Measurements from ENCODE around the gene NPTN. TPM values are rescaled to one million over a fixed set of nuclear protein-coding genes. Genes with fewer than 3 reads are reported as not detected.
"Not testable (repeated sequence)": the region's sequence is repeated elsewhere in the genome, so short reads cannot be mapped to it uniquely, and the experiment has no call there.

NPTN gene
- total RNA-seq, 1 donor from 2014 or later = 139 TPM

GRCh38 chr15:73654659-73655058 is 21.5 kb upstream of the NPTN start:
- Histone ChIP-seq H3K4me3 (no peak overlapping the region), H3K9me3 (no peaks in the 10 kb centered on the region), H3K4me1 (no peaks in the 10 kb centered on the region), H3K36me3 (no peaks in the 10 kb centered on the region), H3K27me3 (no peaks in the 10 kb centered on the region), H3K27ac (no peak overlapping the region)
- no peak for DNase-seq (ENCODE audit: extremely low spot score in 2 of 2)
- TF ChIP-seq POLR2A (IDR thresholded peaks at IDR 0.05) = no peak
- TF ChIP-seq CTCF (IDR thresholded peaks at IDR 0.05) = no peak
- TF ChIP-seq POLR2AphosphoS5 (IDR thresholded peaks at IDR 0.05; ENCODE audit: insufficient read depth in 1 of 2, low read depth in 1 of 2) = no peak
- intact Hi-C loops (cut with DNase I) = no loop called here

GRCh38 chr15:73650416-73651126 is 17.4 kb upstream of the NPTN start:
- H3K27me3 ChIP-seq = no peaks in the 10 kb centered on the region
- DNase-seq (ENCODE audit: extremely low spot score in 2 of 2) = no peak
- H3K4me3 ChIP-seq = no peak overlapping the region
- H3K9me3 ChIP-seq = no peaks in the 10 kb centered on the region
- TF ChIP-seq POLR2A (IDR thresholded peaks at IDR 0.05) = no peak
- no peak for TF ChIP-seq POLR2AphosphoS5 (IDR thresholded peaks at IDR 0.05; ENCODE audit: insufficient read depth in 1 of 2, low read depth in 1 of 2)
- no peak for TF ChIP-seq CTCF (IDR thresholded peaks at IDR 0.05)
- no peak overlapping the region for H3K27ac ChIP-seq
- no peaks in the 10 kb centered on the region for H3K4me1 ChIP-seq
- intact Hi-C loops (cut with DNase I) = no loop called here
- no peaks in the 10 kb centered on the region for H3K36me3 ChIP-seq

- Histone ChIP-seq H3K4me1 (no peaks in the 10 kb centered on the region), H3K36me3 (no peaks in the 10 kb centered on the region), H3K27me3 (no peaks in the 10 kb centered on the region), H3K9me3 (no peaks in the 10 kb centered on the region), H3K4me3 (no peak overlapping the region), H3K27ac (no peak overlapping the region)
- TF ChIP-seq CTCF (IDR thresholded peaks at IDR 0.05) (no peak), POLR2A (IDR thresholded peaks at IDR 0.05) (no peak), POLR2AphosphoS5 (IDR thresholded peaks at IDR 0.05; ENCODE audit: insufficient read depth in 1 of 2, low read depth in 1 of 2) (no peak)
- intact Hi-C loops (cut with DNase I) = no loop called here
- DNase-seq (ENCODE audit: extremely low spot score in 2 of 2) = no peak
These were observed 14.8 kb upstream of the NPTN start for GRCh38 chr15:73648014-73648295.

GRCh38 chr15:73647259-73648013 is 14.2 kb upstream of the NPTN start:
- Histone ChIP-seq H3K27ac (no peak overlapping the region), H3K4me1 (no peaks in the 10 kb centered on the region), H3K4me3 (no peak overlapping the region), H3K9me3 (no peaks in the 10 kb centered on the region), H3K27me3 (no peaks in the 10 kb centered on the region), H3K36me3 (no peaks in the 10 kb centered on the region)
- TF ChIP-seq CTCF (IDR thresholded peaks at IDR 0.05) (no peak), POLR2A (IDR thresholded peaks at IDR 0.05) (no peak), POLR2AphosphoS5 (IDR thresholded peaks at IDR 0.05; ENCODE audit: insufficient read depth in 1 of 2, low read depth in 1 of 2) (peak in 1 of 2 donors; percentile 39)
- intact Hi-C loops (cut with DNase I) = no loop called here
- no peak for DNase-seq (ENCODE audit: extremely low spot score in 2 of 2)

- not testable (repeated sequence) for H3K9me3 ChIP-seq; DNase-seq (ENCODE audit: extremely low spot score in 2 of 2); H3K4me3 ChIP-seq; H3K36me3 ChIP-seq; H3K27ac ChIP-seq; H3K4me1 ChIP-seq; H3K27me3 ChIP-seq
- intact Hi-C loops (cut with DNase I) = loop anchor here (5.0 kb wide), 2 partner anchors 68 to 72 kb away; no protein-coding TSS in a partner anchor
These were observed 6.3 kb upstream of the NPTN start for GRCh38 chr15:73639464-73639863.

Measured in vagina (tissue), 2 donors.